Endothelial cell of umbilical vein (primary cell): Measurements from ENCODE around the gene RIPOR3. TPM values are rescaled to one million over a fixed set of nuclear protein-coding genes. Genes with fewer than 3 reads are reported as not detected.

Experiments used
- BruUV-seq: library from RNA; stranded (reverse); fragments of 400-500 nt; replicated peaks from 2 replicates; lab custom pipeline; 2021; lab: Mats Ljungman, UMichigan
- CTCF ChIA-PET: fragments of 300-600, 350-600 bp; sonication (Branson Sonifier 250); formaldehyde crosslinking; loops from one replicate; lab custom pipeline; 2021; ENCODE audit warnings: antibody characterized with exemption, inconsistent platforms; lab: Charles Lee
- POLR2A ChIA-PET: fragments of 300-600, 350-600 bp; sonication (Branson Sonifier 250); formaldehyde crosslinking; loops from one replicate; lab custom pipeline; 2021; ENCODE audit warnings: antibody characterized with exemption, inconsistent platforms; lab: Charles Lee
- DNase-seq: peaks from one replicate; pipeline ENCODE4 v3.0.0-alpha.2; 2011; ENCODE audit warnings: low read depth, low spot score
- FAIRE-seq: peaks from 2 replicates; lab custom pipeline; 2011; peaks lifted over from hg19 to GRCh38; lab: Jason Lieb, UNC
- H2AFZ ChIP-seq: 2 replicates; pipeline ENCODE4 v1.6.0; 2012; ENCODE audit warnings: low read depth, low read length, control low read depth, inconsistent platforms
- H3K27ac ChIP-seq: 2 replicates; pipeline ENCODE4 v1.5.1; 2011; ENCODE audit warnings: low read depth, mild to moderate bottlenecking, control low read depth, low read length, moderate library complexity; ENCODE audit not compliant: insufficient read depth
- H3K27me3 ChIP-seq, 2 experiments: 2 replicates each; pipeline versions ENCODE4 v1.6.0 to v1.6.1; 2011; ENCODE audit warnings: low read length in 2 of 2, mixed read lengths in 1 of 2; ENCODE audit not compliant: control insufficient read depth in 2 of 2, insufficient read depth in 2 of 2
- H3K36me3 ChIP-seq, 2 experiments: 2 replicates in 1 of 2; 3 replicates in 1 of 2; pipeline ENCODE4 v1.5.1; 2011; ENCODE audit warnings: low read length in 2 of 2, mild to moderate bottlenecking in 1 of 2, moderate library complexity in 1 of 2; ENCODE audit not compliant: control insufficient read depth in 2 of 2, insufficient read depth in 2 of 2; ENCODE audit errors: extremely low read depth in 1 of 2
- H3K4me1 ChIP-seq: 3 replicates; pipeline ENCODE4 v1.5.1; 2011; ENCODE audit warnings: mild to moderate bottlenecking, low read length; ENCODE audit not compliant: control insufficient read depth, insufficient read depth; ENCODE audit errors: extremely low read depth
- H3K4me2 ChIP-seq: 2 replicates; pipeline ENCODE4 v1.6.1; 2011; ENCODE audit warnings: low read length, control low read depth, mixed read lengths; ENCODE audit not compliant: insufficient read depth
- H3K4me3 ChIP-seq, 3 experiments: fragments of 200-600 bp in 1 of 3; sonication (generic), shearing (Covaris generic) in 1 of 3; replicated peaks in 1 of 3; 2 replicates each; pipeline ENCODE4 v1.5.1; 2011 to 2016; ENCODE audit warnings: control low read depth in 3 of 3, low read length in 3 of 3, mild to moderate bottlenecking in 2 of 3, inconsistent platforms in 1 of 3, low read depth in 1 of 3, moderate library complexity in 1 of 3; ENCODE audit not compliant: insufficient read depth in 1 of 3
- H3K79me2 ChIP-seq: 2 replicates; pipeline ENCODE4 v1.6.0; 2012; ENCODE audit warnings: low read length, inconsistent platforms; ENCODE audit not compliant: control insufficient read depth, insufficient read depth
- H3K9ac ChIP-seq: replicated peaks from 2 replicates; pipeline ENCODE3; 2011; ENCODE audit warnings: low read length, control low read depth; ENCODE audit not compliant: insufficient read depth; ENCODE audit errors: extremely low read depth
- H3K9me1 ChIP-seq: replicated peaks from 3 replicates; pipeline ENCODE4 v1.6.0; 2011; ENCODE audit warnings: mild to moderate bottlenecking, low read length; ENCODE audit not compliant: control insufficient read depth, insufficient read depth; ENCODE audit errors: extremely low read depth
- H3K9me3 ChIP-seq: replicated peaks from 2 replicates; pipeline ENCODE4 v1.5.1; 2012; ENCODE audit warnings: low read length, inconsistent platforms; ENCODE audit not compliant: control insufficient read depth, insufficient read depth
- H4K20me1 ChIP-seq: replicated peaks from 2 replicates; pipeline ENCODE3; 2011; ENCODE audit warnings: mild to moderate bottlenecking, low read length; ENCODE audit not compliant: control insufficient read depth, insufficient read depth; ENCODE audit errors: extremely low read depth
- CTCF ChIP-seq, 2 donors: IDR thresholded peaks; 1 replicate in 1 of 2; 2 replicates in 1 of 2; pipeline ENCODE4 v1.5.1; 2011; ENCODE audit warnings: low read length in 2 of 2, mild to moderate bottlenecking in 2 of 2, moderate library complexity in 2 of 2, control low read depth in 1 of 2, inconsistent platforms in 1 of 2, low read depth in 1 of 2; ENCODE audit not compliant: insufficient read depth in 1 of 2; ENCODE audit errors: extremely low read depth in 1 of 2
- EZH2 ChIP-seq: IDR thresholded peaks from 2 replicates; pipeline ENCODE4 v1.6.1; 2012; ENCODE audit warnings: borderline replicate concordance, low read depth, mild to moderate bottlenecking, moderate library complexity, low read length, inconsistent platforms; ENCODE audit not compliant: severe bottlenecking
- FOS ChIP-seq: IDR thresholded peaks from 2 replicates; pipeline ENCODE4 v1.6.1; 2011; ENCODE audit warnings: mild to moderate bottlenecking, low read length, moderate library complexity, borderline replicate concordance; ENCODE audit not compliant: insufficient read depth
- GATA2 ChIP-seq: IDR thresholded peaks from 2 replicates; pipeline ENCODE4 v1.7.0; 2011; ENCODE audit warnings: low read depth, mild to moderate bottlenecking, moderate library complexity, mixed read lengths, low read length; ENCODE audit not compliant: insufficient read length, insufficient read depth
- JUN ChIP-seq: IDR thresholded peaks from 2 replicates; pipeline ENCODE4 v1.6.1; 2011; ENCODE audit warnings: borderline replicate concordance, low read depth; ENCODE audit not compliant: insufficient read length, insufficient read depth
- MAX ChIP-seq: IDR thresholded peaks from 2 replicates; pipeline ENCODE4 v1.6.1; 2011; ENCODE audit not compliant: insufficient read depth, insufficient read length
- MYC ChIP-seq: IDR thresholded peaks from one replicate; pipeline ENCODE4 v1.6.1; 2011; ENCODE audit warnings: mild to moderate bottlenecking, low read depth, low read length
- POLR2A ChIP-seq: IDR thresholded peaks from 2 replicates; pipeline ENCODE4 v1.6.1; 2012; ENCODE audit warnings: low read depth, mild to moderate bottlenecking, control low read depth, low read length
- POLR2AphosphoS5 ChIP-seq: IDR thresholded peaks from 2 replicates; pipeline ENCODE4 v1.6.1; 2012; ENCODE audit warnings: low read depth, mild to moderate bottlenecking, control low read depth, low read length, moderate library complexity; ENCODE audit not compliant: insufficient read depth
- dilution Hi-C: fragments of 300-500 bp; cut with MboI; formaldehyde crosslinking; loops from one replicate; pipeline ENCODE4 v1.15.0; 2019; ENCODE audit warnings: low sequenced_read_pairs; ENCODE audit not compliant: extremely low pct_ligation_motif_present
- intact Hi-C: fragments of 100-400 bp; cut with micrococcal nuclease; formaldehyde crosslinking; loops from one replicate; pipeline ENCODE4 v1.10.0; 2022
- polyA plus RNA-seq, 4 experiments: library from polyadenylated mRNA; depleted of rRNA in 3 of 4; stranded (reverse) in 3 of 4; unstranded in 1 of 4; fragments of >200 nt; gene quantifications; 2 replicates each; pipeline versions ENCODE4 v1.2.1 to v1.2.3, GENCODE V29; 2011 to 2012; ENCODE audit warnings: missing spikeins in 1 of 4
- total RNA-seq: library from RNA; stranded (reverse); gene quantifications from 2 replicates; pipeline ENCODE4 v1.2.3, GENCODE V29; 2021

RIPOR3 gene
- total and polyA plus RNA-seq, 2 donors (not counting 3 experiments of a cell fraction or from before 2014, with no cell fraction given): not detected

GRCh38 chr20:50693001-50693400 lies 1.7 kb upstream of the RIPOR3 start:
- no TSS peak for BruUV-seq
- Histone ChIP-seq H3K9ac (no peak overlapping the region), H3K27me3 (peaks cover 37 to 41% of the 10 kb centered on the region in 2 experiments), H3K9me3 (no peaks in the 10 kb centered on the region), H2AFZ (no peak overlapping the region), H4K20me1 (no peaks in the 10 kb centered on the region), H3K4me3 (no peak overlapping the region), H3K27ac (no peak overlapping the region), H3K79me2 (no peaks in the 10 kb centered on the region), H3K36me3 (no peaks in the 10 kb centered on the region), H3K4me1 (no peaks in the 10 kb centered on the region), H3K9me1 (no peaks in the 10 kb centered on the region), H3K4me2 (no peak overlapping the region)
- POLR2A ChIA-PET: no interaction called here
- intact Hi-C loops (no loop called here), dilution Hi-C loops (no loop called here)
- TF ChIP-seq POLR2A: no peak
- no peak for TF ChIP-seq POLR2AphosphoS5
- TF ChIP-seq MYC: no peak
- no peak for TF ChIP-seq MAX
- no peak for TF ChIP-seq EZH2
- TF ChIP-seq GATA2: no peak
- no peak for TF ChIP-seq FOS
- no peak for TF ChIP-seq CTCF (IDR thresholded peaks at IDR 0.05; ENCODE audit: extremely low read depth in 1 of 2, insufficient read depth in 1 of 2, low read depth in 1 of 2, low read length in 2 of 2)
- TF ChIP-seq JUN: no peak
- FAIRE-seq (no peak), DNase-seq (no peak)
- CTCF ChIA-PET: no interaction called here
